K562 (cell line): ENCODE data around the gene RNASEH2A. TPM values are rescaled to one million over a fixed set of nuclear protein-coding genes. Genes with fewer than 3 reads are reported as not detected.

ENCODE experiments used
- ATAC-seq: fragments of 200-7000 bp; cut with Tn5 transposase; 3 replicates; pipeline ENCODE4 v1.9.1; 2020; ENCODE audit warnings: moderate library complexity
- BruUV-seq: library from RNA; stranded (reverse); fragments of 400-500 nt; replicated peaks from 2 replicates; lab custom pipeline; 2021; lab: Mats Ljungman, UMichigan
- CTCF ChIA-PET: fragments of 300-600 bp; formaldehyde crosslinking; extraction: SDS; loops from one replicate; lab custom pipeline; 2021; ENCODE audit warnings: low intra/inter-chr PET ratio; lab: Yijun Ruan, JAX
- POLR2A ChIA-PET: fragments of 300-600, 350-650 bp; sonication (Branson Sonifier 250); formaldehyde crosslinking; extraction: SDS; loops from one replicate; lab custom pipeline; 2021; ENCODE audit warnings: antibody characterized with exemption, inconsistent platforms; lab: Yijun Ruan, JAX
- DNase-seq, 4 experiments: peaks; one replicate each; pipeline versions ENCODE4 v3.0.0 to v3.0.0-alpha.2; 2011 to 2018; ENCODE audit warnings: low spot score in 3 of 4, mixed read lengths in 3 of 4; ENCODE audit errors: extremely low read depth in 1 of 4
- FAIRE-seq: peaks from 2 replicates; lab custom pipeline; 2011; peaks lifted over from hg19 to GRCh38; lab: Jason Lieb, UNC
- H2AFZ ChIP-seq: 2 replicates; pipeline ENCODE4 v1.6.0; 2011; ENCODE audit warnings: low read depth, low read length, control low read depth, inconsistent platforms
- H3K27ac ChIP-seq: fragments of 200-600 bp; 3 replicates; pipeline ENCODE4 v1.8.0; 2011; ENCODE audit warnings: low read depth, mild to moderate bottlenecking, control low read depth, inconsistent platforms, low read length, moderate library complexity, mixed read lengths; ENCODE audit errors: extremely low read depth
- H3K27me3 ChIP-seq, 2 experiments: fragments of 300-600 bp in 1 of 2; 2 replicates in 1 of 2; 3 replicates in 1 of 2; pipeline versions ENCODE4 v1.6.0 to v1.8.0; 2011; ENCODE audit warnings: inconsistent platforms in 2 of 2, low read length in 2 of 2, mild to moderate bottlenecking in 1 of 2, mixed read lengths in 1 of 2, moderate library complexity in 1 of 2; ENCODE audit not compliant: control insufficient read depth in 2 of 2, insufficient read depth in 2 of 2
- H3K36me3 ChIP-seq: fragments of 300-600 bp; 3 replicates; pipeline ENCODE4 v1.8.0; 2011; ENCODE audit warnings: mild to moderate bottlenecking, low read length, inconsistent platforms; ENCODE audit not compliant: control insufficient read depth, insufficient read depth
- H3K4me1 ChIP-seq, 2 experiments: fragments of 200-600 bp in 1 of 2; replicated peaks in 1 of 2; 2 replicates in 1 of 2; 3 replicates in 1 of 2; pipeline versions ENCODE4 v1.5.1 to v1.8.0; 2011; ENCODE audit warnings: inconsistent platforms in 2 of 2, low read length in 2 of 2, mild to moderate bottlenecking in 1 of 2, mixed read lengths in 1 of 2, moderate library complexity in 1 of 2; ENCODE audit not compliant: control insufficient read depth in 2 of 2, insufficient read depth in 2 of 2
- H3K4me2 ChIP-seq: 2 replicates; pipeline ENCODE4 v1.6.1; 2011; ENCODE audit warnings: low read length, control low read depth, inconsistent platforms, mixed read lengths; ENCODE audit not compliant: insufficient read depth
- H3K4me3 ChIP-seq: fragments of 200-600 bp; sonication (generic), shearing (Covaris generic); 2 replicates; pipeline ENCODE4 v1.5.1; 2016; ENCODE audit warnings: control low read depth, inconsistent platforms
- H3K79me2 ChIP-seq: fragments of 200-600 bp; 3 replicates; pipeline ENCODE4 v1.8.0; 2011; ENCODE audit warnings: low read length, inconsistent platforms; ENCODE audit not compliant: control insufficient read depth, insufficient read depth
- H3K9ac ChIP-seq, 2 experiments: 2 replicates each; pipeline versions ENCODE4 v1.6.0 to v1.6.1; 2011; ENCODE audit warnings: low read depth in 2 of 2, low read length in 2 of 2, control low read depth in 1 of 2, inconsistent platforms in 1 of 2, mild to moderate bottlenecking in 1 of 2, mixed read lengths in 1 of 2; ENCODE audit not compliant: insufficient read depth in 1 of 2
- H3K9me1 ChIP-seq: one replicate; pipeline ENCODE4 v1.6.0; 2011; ENCODE audit warnings: inconsistent platforms, mild to moderate bottlenecking, low read length, moderate library complexity; ENCODE audit not compliant: control insufficient read depth, insufficient read depth
- H3K9me3 ChIP-seq: replicated peaks from 2 replicates; pipeline ENCODE4 v1.5.1; 2011; ENCODE audit warnings: low read depth, low read length, inconsistent platforms; ENCODE audit not compliant: control insufficient read depth, insufficient read depth
- H4K20me1 ChIP-seq: replicated peaks from 2 replicates; pipeline ENCODE4 v1.6.1; 2011; ENCODE audit warnings: low read length, inconsistent platforms, mixed read lengths; ENCODE audit not compliant: control insufficient read depth, insufficient read depth
- GABPB1 ChIP-seq: sonication (generic); formaldehyde crosslinking; IDR thresholded peaks from 2 replicates; pipeline ENCODE4 v1.8.0; 2022; ENCODE audit warnings: mild to moderate bottlenecking, missing genetic modification reagents
- HDAC2 ChIP-seq: fragments of 450-650 bp; IDR thresholded peaks from 2 replicates; pipeline ENCODE4 v1.6.1; 2016; ENCODE audit warnings: mild to moderate bottlenecking
- KAT8 ChIP-seq: fragments of 450-650 bp; IDR thresholded peaks from 2 replicates; pipeline ENCODE4 v1.6.1; 2016; ENCODE audit warnings: low read depth, mild to moderate bottlenecking
- MBD2 ChIP-seq: sonication (generic); IDR thresholded peaks from 2 replicates; pipeline ENCODE4 v1.6.1; 2016; ENCODE audit warnings: low read depth, borderline replicate concordance
- RAD21 ChIP-seq, 2 experiments: fragments of 250-450 bp in 1 of 2; fragments of 450-650 bp in 1 of 2; sonication (Bioruptor Pico) in 1 of 2; formaldehyde crosslinking in 1 of 2; IDR thresholded peaks in 1 of 2; conservative IDR thresholded peaks in 1 of 2; 2 replicates each; pipeline versions ENCODE4 v1.4.0 to v1.8.0; 2020 to 2022; ENCODE audit warnings: mild to moderate bottlenecking in 2 of 2, moderate library complexity in 1 of 2
- SREBF2 ChIP-seq: sonication (generic); formaldehyde crosslinking; IDR thresholded peaks from 2 replicates; pipeline ENCODE4 v1.4.0; 2020; ENCODE audit warnings: mild to moderate bottlenecking, missing genetic modification reagents
- WGBS: fragments of 100-300 bp; shearing (Covaris generic); methylation state at CpG from one replicate; pipeline ENCODE4 v1.1.6; 2016; ENCODE audit warnings: low coverage, mixed read lengths; ENCODE audit not compliant: insufficient coverage; ENCODE audit errors: missing lambda C conversion rate; 5-methylcytosine and 5-hydroxymethylcytosine counted together
- in situ Hi-C: fragments of 300-500 bp; cut with MboI; formaldehyde crosslinking; loops from 4 replicates; pipeline ENCODE4 v1.15.0; 2018; ENCODE audit warnings: inconsistent platforms, mixed read lengths
- intact Hi-C: fragments of 100-400 bp; cut with micrococcal nuclease; formaldehyde crosslinking; loops from 2 replicates; pipeline ENCODE4 v1.14.2; 2022
- polyA plus RNA-seq, 8 experiments: library from polyadenylated mRNA; depleted of rRNA in 4 of 8; stranded (reverse) in 5 of 8; unstranded in 3 of 8; fragments of >200 nt; fragmentation: Nextera tagmentation in 2 of 8; fragmentation: Illumina TruSeq in 1 of 8; extraction: Ambion mirVana in 2 of 8; extraction: Trizol in 1 of 8; gene quantifications; 2 replicates each; pipeline versions ENCODE4 v1.2.1 to v1.2.3, GENCODE V29; 2011 to 2014; ENCODE audit warnings: inconsistent platforms in 1 of 8, missing spikeins in 1 of 8
- total RNA-seq, 7 experiments: library from RNA; depleted of rRNA in 6 of 7; stranded (reverse); fragments of >200 nt in 6 of 7; fragmentation: Illumina TruSeq in 2 of 7; extraction: Trizol in 2 of 7; gene quantifications; 2 replicates each; pipeline versions ENCODE4 v1.2.1 to v1.2.3, GENCODE V29; 2011 to 2021; ENCODE audit warnings: low replicate concordance in 1 of 7
- TF ChIP-seq, protein P1 (sequence below): fragments of 250-450 bp; sonication (Bioruptor Pico); IDR thresholded peaks from 2 replicates; pipeline ENCODE4 v1.8.0; 2021; ENCODE audit warnings: borderline replicate concordance, mild to moderate bottlenecking, moderate library complexity; ENCODE audit not compliant: poor library complexity, severe bottlenecking
- TF ChIP-seq, protein P2 (sequence below): IDR thresholded peaks from 2 replicates; pipeline ENCODE4 v1.6.1; 2011; ENCODE audit not compliant: insufficient read length; ENCODE audit errors: extremely low read depth
- TF ChIP-seq, protein P3 (sequence below): sonication (generic); formaldehyde crosslinking; IDR thresholded peaks from 2 replicates; pipeline ENCODE4 v1.8.0; 2022; ENCODE audit warnings: mild to moderate bottlenecking, missing genetic modification reagents

RNASEH2A gene
- total and polyA plus RNA-seq, 9 of the 15 experiments (the other 6 are each of a cell fraction or from before 2014, with no cell fraction given) = 22.3 to 78.0 (median 61.7) TPM

DNA sequence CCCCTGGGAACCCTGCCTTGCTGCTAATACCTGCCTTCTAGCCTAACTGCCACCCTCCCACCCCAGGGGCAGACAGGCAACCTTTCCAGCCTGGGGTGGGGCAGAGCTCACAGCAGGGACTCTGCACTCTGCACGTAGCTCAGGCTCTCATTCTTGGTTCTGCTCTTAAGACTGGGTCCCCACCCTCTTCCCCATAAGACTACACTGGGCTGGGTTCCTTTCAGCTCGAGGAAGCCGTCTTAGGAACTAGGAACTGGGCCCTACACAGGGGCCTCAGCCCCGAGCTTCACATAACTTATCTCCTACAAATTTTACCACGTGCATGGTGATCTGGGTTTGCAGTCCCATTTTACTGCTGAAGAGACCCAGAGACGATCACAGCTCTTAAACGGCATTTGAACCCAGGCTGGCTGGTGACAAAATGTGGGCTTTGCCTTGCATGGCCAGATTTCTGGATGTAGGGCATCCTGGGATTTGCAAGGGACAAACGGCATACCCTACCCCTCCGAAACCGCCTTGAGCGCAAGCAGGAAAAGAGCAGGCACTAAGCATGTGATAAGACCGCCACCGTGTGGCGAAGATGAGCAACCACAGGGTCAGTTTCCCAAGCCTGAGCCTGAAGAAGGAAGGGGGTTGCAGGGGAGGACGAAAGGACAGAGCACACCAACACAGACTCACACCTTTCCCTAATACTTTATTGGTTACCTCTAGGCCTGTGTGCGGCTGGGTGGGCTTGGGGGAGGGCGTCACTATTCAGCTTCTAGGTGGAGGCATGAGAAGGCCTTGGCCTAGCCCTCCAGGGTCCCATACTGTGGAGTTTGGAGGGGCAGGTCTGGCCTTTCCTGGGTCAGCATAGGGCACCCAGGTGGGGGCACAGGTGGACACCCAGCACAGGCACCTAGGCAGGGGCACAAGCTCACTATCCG is 10.0 kb upstream of the RNASEH2A start:
- peaks cover 47% of the 10 kb centered on the region for H3K79me2 ChIP-seq
- no peaks in the 10 kb centered on the region for H3K9me1 ChIP-seq
- peak overlapping the region; percentile 77 for H3K4me2 ChIP-seq
- H3K27me3 ChIP-seq = no peaks in the 10 kb centered on the region
- peaks cover 33% of the 10 kb centered on the region; the same call in 2 of the 3 replicates for H3K36me3 ChIP-seq
- peaks cover 13% of the 10 kb centered on the region; the same call in 1 of the 2 replicates for H4K20me1 ChIP-seq
- ChIA-PET POLR2A (interaction anchor here (0.7 to 2.3 kb wide), 12 partner anchors 10 to 185 kb away, joined by 3 to 14 read pairs (median 4); partner anchors contain the start of genes RNASEH2A, ZNF490 and ZNF791), CTCF (interaction anchor here (0.9 to 2.6 kb wide), 6 partner anchors 20 to 79 kb away, joined by 3 to 30 read pairs (median 6); partner anchors contain the start of genes HOOK2 and TRIR)
- peak overlapping the region; percentile 48 for H3K27ac ChIP-seq
- in situ Hi-C loops = loop anchor here (5.0 kb wide), 1 partner anchor 84 kb away; no protein-coding TSS in a partner anchor
- ATAC-seq = peak; percentile 61
- peak; percentile 51 to 93 (median 62) for DNase-seq
- no peaks in the 10 kb centered on the region for H3K9me3 ChIP-seq
- 4% methylated on average over 16 of the region's 18 CpGs for WGBS
- no TSS peak for BruUV-seq
- peak; percentile 97 for FAIRE-seq
- peak overlapping the region; percentile 46 to 75 for H3K9ac ChIP-seq
- intact Hi-C loops = loop anchor here (1.0 to 10.0 kb wide), 4 partner anchors 19 to 232 kb away; no protein-coding TSS in a partner anchor
- H2AFZ ChIP-seq = peak overlapping the region; percentile 69
- peaks cover 26 to 64% of the 10 kb centered on the region in 2 experiments for H3K4me1 ChIP-seq
- H3K4me3 ChIP-seq = no peak overlapping the region
- 0 out of 2 replicates have a peak, but pooled peaks have one; percentile 11 for TF ChIP-seq MBD2
- peak; percentile 64 for TF ChIP-seq HDAC2
- no peak for TF ChIP-seq KAT8
- TF ChIP-seq, protein P1, sequence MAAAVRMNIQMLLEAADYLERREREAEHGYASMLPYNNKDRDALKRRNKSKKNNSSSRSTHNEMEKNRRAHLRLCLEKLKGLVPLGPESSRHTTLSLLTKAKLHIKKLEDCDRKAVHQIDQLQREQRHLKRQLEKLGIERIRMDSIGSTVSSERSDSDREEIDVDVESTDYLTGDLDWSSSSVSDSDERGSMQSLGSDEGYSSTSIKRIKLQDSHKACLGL = no peak
- TF ChIP-seq, protein P2, sequence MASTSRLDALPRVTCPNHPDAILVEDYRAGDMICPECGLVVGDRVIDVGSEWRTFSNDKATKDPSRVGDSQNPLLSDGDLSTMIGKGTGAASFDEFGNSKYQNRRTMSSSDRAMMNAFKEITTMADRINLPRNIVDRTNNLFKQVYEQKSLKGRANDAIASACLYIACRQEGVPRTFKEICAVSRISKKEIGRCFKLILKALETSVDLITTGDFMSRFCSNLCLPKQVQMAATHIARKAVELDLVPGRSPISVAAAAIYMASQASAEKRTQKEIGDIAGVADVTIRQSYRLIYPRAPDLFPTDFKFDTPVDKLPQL = no peak
- no peak for TF ChIP-seq SREBF2
- TF ChIP-seq, protein P3, sequence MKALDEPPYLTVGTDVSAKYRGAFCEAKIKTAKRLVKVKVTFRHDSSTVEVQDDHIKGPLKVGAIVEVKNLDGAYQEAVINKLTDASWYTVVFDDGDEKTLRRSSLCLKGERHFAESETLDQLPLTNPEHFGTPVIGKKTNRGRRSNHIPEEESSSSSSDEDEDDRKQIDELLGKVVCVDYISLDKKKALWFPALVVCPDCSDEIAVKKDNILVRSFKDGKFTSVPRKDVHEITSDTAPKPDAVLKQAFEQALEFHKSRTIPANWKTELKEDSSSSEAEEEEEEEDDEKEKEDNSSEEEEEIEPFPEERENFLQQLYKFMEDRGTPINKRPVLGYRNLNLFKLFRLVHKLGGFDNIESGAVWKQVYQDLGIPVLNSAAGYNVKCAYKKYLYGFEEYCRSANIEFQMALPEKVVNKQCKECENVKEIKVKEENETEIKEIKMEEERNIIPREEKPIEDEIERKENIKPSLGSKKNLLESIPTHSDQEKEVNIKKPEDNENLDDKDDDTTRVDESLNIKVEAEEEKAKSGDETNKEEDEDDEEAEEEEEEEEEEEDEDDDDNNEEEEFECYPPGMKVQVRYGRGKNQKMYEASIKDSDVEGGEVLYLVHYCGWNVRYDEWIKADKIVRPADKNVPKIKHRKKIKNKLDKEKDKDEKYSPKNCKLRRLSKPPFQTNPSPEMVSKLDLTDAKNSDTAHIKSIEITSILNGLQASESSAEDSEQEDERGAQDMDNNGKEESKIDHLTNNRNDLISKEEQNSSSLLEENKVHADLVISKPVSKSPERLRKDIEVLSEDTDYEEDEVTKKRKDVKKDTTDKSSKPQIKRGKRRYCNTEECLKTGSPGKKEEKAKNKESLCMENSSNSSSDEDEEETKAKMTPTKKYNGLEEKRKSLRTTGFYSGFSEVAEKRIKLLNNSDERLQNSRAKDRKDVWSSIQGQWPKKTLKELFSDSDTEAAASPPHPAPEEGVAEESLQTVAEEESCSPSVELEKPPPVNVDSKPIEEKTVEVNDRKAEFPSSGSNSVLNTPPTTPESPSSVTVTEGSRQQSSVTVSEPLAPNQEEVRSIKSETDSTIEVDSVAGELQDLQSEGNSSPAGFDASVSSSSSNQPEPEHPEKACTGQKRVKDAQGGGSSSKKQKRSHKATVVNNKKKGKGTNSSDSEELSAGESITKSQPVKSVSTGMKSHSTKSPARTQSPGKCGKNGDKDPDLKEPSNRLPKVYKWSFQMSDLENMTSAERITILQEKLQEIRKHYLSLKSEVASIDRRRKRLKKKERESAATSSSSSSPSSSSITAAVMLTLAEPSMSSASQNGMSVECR = peak; percentile 78; the same call in 1 of the 2 replicates
- TF ChIP-seq GABPB1 (CRISPR knock-in tag) = peak; percentile 52
- peak; percentile 95 to 98 for TF ChIP-seq RAD21 (CRISPR knock-in tag; conservative IDR thresholded peaks at IDR 0.05 in 1 of 2, IDR thresholded peaks at IDR 0.05 in 1 of 2)
